ENCODE measurements around the gene PGLYRP4. TPM values are rescaled to one million over a fixed set of nuclear protein-coding genes. Genes with fewer than 3 reads are reported as not detected.
"Not testable (repeated sequence)": the region's sequence is repeated elsewhere in the genome, so short reads cannot be mapped to it uniquely, and the experiment has no call there.

PGLYRP4 gene
- total RNA-seq, 2 experiments from 2014 or later: 0.09 TPM; not detected in 1

GRCh38 chr1:153322568-153322967 is 26.1 kb downstream of the PGLYRP4 start:
- ATAC-seq (no peak), DNase-seq (no peak)
- Mint-ChIP-seq H3K4me1 (no peaks in the 10 kb centered on the region), H3K4me3 (no peak overlapping the region), H3K36me3 (ENCODE audit: low read depth) (no peaks in the 10 kb centered on the region), H3K27me3 (peaks cover 9% of the 10 kb centered on the region), H3K9me3 (ENCODE audit: low read depth) (peaks cover 14% of the 10 kb centered on the region), H3K27ac (no peak overlapping the region)
- ChIA-PET POLR2A (no interaction called here), CTCF (no interaction called here)
- intact Hi-C loops (cut with DNase I, micrococcal nuclease): no loop called here

DNA sequence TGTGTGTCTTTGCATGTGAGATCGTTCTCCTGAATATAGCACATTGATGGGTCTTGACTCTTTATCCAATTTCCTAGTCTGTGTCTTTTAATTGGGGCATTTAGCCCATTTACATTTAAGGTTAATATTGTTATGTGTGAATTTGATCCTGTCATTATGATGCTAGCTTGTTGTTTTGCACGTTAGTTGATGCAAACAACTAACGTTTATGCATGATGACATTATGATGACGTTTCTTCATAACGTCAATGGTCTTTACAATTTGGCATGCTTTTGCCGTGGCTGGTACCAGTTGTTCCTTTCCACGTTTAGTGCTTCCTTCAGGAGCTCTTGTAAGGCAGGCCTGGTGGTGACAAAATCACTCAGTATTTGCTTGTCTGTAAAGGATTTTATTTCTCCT is 30.5 kb downstream of the PGLYRP4 start:
- H3K36me3 Mint-ChIP-seq (ENCODE audit: low read depth); CTCF ChIA-PET; H3K4me3 Mint-ChIP-seq; ATAC-seq; H3K27ac Mint-ChIP-seq; DNase-seq; intact Hi-C loops (cut with DNase I, micrococcal nuclease); H3K4me1 Mint-ChIP-seq; H3K9me3 Mint-ChIP-seq (ENCODE audit: low read depth); POLR2A ChIA-PET: not testable (repeated sequence)
- H3K27me3 Mint-ChIP-seq: peaks cover 16% of the 10 kb centered on the region

- H3K27ac Mint-ChIP-seq; DNase-seq; H3K9me3 Mint-ChIP-seq (ENCODE audit: low read depth); H3K4me3 Mint-ChIP-seq; ATAC-seq; H3K4me1 Mint-ChIP-seq; CTCF ChIA-PET; H3K36me3 Mint-ChIP-seq (ENCODE audit: low read depth); intact Hi-C loops (cut with DNase I, micrococcal nuclease); POLR2A ChIA-PET: not testable (repeated sequence)
- peaks cover 17% of the 10 kb centered on the region for H3K27me3 Mint-ChIP-seq
Observed at GRCh38 chr1:153316013-153316412, 32.6 kb downstream of the PGLYRP4 start.

DNA sequence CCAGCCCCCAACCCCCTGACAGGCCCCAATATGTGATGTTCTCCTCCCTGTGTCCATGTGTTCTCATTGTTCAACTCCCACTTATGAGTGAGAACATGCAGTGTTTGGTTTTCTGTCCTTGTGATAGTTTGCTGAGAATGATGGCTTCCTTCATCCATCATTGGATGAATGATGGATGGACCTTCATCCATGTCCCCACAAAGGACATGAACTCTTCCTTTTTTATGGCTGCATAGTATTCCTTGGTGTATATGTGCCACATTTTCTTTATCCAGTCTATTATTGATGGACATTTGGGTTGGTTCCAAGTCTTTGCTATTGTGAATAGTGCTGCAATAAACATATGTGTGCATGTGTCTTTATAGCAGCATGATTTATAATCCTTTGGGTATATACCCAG is 34.3 kb downstream of the PGLYRP4 start:
- H3K9me3 Mint-ChIP-seq (ENCODE audit: low read depth); ATAC-seq; H3K4me1 Mint-ChIP-seq; POLR2A ChIA-PET; H3K27ac Mint-ChIP-seq; CTCF ChIA-PET; DNase-seq; H3K4me3 Mint-ChIP-seq; intact Hi-C loops (cut with DNase I, micrococcal nuclease); H3K36me3 Mint-ChIP-seq (ENCODE audit: low read depth): not testable (repeated sequence)
- peaks cover 17% of the 10 kb centered on the region for H3K27me3 Mint-ChIP-seq

- ChIA-PET CTCF (interaction anchor here (1.0 kb wide), 1 partner anchor 181 kb away, joined by 3 read pairs; no protein-coding TSS in a partner anchor), POLR2A (no interaction called here)
- no peak for DNase-seq
- ATAC-seq: no peak
- Mint-ChIP-seq H3K9me3 (ENCODE audit: low read depth) (no peaks in the 10 kb centered on the region), H3K4me3 (no peak overlapping the region), H3K4me1 (no peaks in the 10 kb centered on the region), H3K27ac (no peak overlapping the region), H3K27me3 (peaks cover 12% of the 10 kb centered on the region), H3K36me3 (ENCODE audit: low read depth) (no peaks in the 10 kb centered on the region)
- intact Hi-C loops (cut with DNase I, micrococcal nuclease): no loop called here
Observed at GRCh38 chr1:153313288-153313687, 35.4 kb downstream of the PGLYRP4 start.

DNA sequence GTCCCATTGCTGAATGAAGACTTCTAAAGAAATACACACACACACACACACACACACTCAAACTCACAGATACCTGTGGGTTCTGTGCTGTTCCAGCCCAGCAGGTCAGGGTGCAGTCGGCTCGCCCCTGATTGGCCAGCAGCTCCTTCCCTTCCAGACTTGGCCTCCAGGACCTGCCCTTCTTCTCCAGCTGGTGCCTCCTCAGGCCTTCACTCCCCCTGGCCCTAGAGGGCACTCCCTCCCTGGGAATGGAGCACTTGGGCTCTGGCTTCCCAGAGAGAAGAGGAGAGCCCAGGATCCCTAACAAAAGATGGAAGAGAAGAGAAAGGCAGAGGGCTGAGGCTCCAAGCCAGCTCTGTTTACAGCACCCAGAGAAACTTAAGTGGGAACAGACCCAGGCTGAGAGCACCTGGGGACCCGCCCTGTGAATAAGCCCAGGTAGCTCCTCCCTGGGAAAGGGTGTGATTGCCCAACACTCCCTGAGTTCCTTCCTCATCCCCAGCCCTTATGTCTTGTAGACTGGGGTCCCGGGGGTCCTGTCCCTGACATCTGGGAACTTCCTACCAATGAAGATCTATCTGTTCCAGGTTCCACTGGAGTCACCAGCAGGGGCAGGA is 36.0 kb downstream of the PGLYRP4 start, which contains the start of gene PGLYRP3:
PGLYRP3 (minus strand) TSS at position 383 of the 617 bp plus-strand sequence. CDS start 2,287 bp downstream, outside the sequence.
- H3K9me3 Mint-ChIP-seq (ENCODE audit: low read depth): no peaks in the 10 kb centered on the region
- peaks cover 8% of the 10 kb centered on the region for H3K27me3 Mint-ChIP-seq
- H3K36me3 Mint-ChIP-seq (ENCODE audit: low read depth): no peaks in the 10 kb centered on the region
- no peak within 1 kb of the TSS for H3K27ac Mint-ChIP-seq
- H3K4me1 Mint-ChIP-seq: no peaks in the 10 kb centered on the region
- no peak within 1 kb of the TSS for H3K4me3 Mint-ChIP-seq
- DNase-seq: no peak
- CTCF ChIA-PET: interaction anchor here (0.7 to 1.3 kb wide), 3 partner anchors 24 to 198 kb away, joined by 3 to 4 read pairs (median 3); no protein-coding TSS in a partner anchor
- intact Hi-C loops (cut with DNase I, micrococcal nuclease): no loop called here
- POLR2A ChIA-PET: no interaction called here
- no peak for ATAC-seq

DNA sequence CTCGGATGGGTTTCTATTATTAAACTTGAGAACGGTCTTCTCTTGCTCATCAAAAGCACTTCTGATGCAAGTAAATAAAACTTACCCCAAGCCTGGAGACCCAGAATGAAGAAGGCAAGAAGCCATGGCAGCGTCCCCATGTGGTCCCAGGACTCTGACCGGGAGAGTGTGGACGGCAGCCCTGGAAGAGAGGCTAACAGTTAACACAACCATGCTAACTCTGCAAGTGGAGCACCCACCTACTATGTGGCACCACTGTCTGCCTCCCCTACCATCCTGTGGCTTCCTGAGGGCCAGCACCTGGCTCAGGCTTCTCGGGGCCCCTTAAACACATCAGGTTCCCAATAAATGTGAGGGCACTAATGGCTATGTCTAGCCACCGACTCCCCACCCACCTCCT is 38.1 kb downstream of the PGLYRP4 start:
- DNase-seq: no peak
- no peak overlapping the region for H3K4me3 Mint-ChIP-seq
- H3K27ac Mint-ChIP-seq: no peak overlapping the region
- no peaks in the 10 kb centered on the region for H3K9me3 Mint-ChIP-seq (ENCODE audit: low read depth)
- CTCF ChIA-PET: interaction anchor here (1.2 kb wide), 1 partner anchor 27 kb away, joined by 3 read pairs; no protein-coding TSS in a partner anchor
- no peak for ATAC-seq
- H3K36me3 Mint-ChIP-seq (ENCODE audit: low read depth): no peaks in the 10 kb centered on the region
- POLR2A ChIA-PET: no interaction called here
- no peaks in the 10 kb centered on the region for H3K4me1 Mint-ChIP-seq
- H3K27me3 Mint-ChIP-seq: peaks cover 3% of the 10 kb centered on the region
- intact Hi-C loops (cut with DNase I, micrococcal nuclease): no loop called here

DNA sequence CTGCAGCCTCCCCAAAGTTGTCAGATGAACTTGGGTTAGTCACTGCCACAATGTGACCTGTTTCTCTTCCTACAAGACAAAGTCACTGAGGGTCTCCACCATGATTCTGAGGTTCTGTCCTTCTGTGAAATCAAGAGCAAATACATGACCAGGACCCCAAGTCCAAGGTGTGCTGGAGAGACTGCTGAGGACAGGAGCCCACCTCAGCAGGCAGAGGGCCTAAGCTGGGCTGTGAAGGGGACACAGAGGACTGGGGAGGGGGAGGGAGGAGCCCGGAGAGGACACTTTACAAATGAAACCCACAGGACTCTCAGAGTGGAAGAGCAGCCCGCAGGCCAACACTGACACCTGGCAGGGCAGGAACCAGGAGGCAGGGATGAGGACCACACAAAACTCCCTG is 39.2 kb downstream of the PGLYRP4 start:
- DNase-seq (no peak), ATAC-seq (no peak)
- Mint-ChIP-seq H3K9me3 (ENCODE audit: low read depth) (no peaks in the 10 kb centered on the region), H3K36me3 (ENCODE audit: low read depth) (no peaks in the 10 kb centered on the region), H3K27me3 (peaks cover 2% of the 10 kb centered on the region), H3K4me1 (no peaks in the 10 kb centered on the region), H3K27ac (no peak overlapping the region), H3K4me3 (no peak overlapping the region)
- CTCF ChIA-PET: interaction anchor here (1.2 kb wide), 1 partner anchor 26 kb away, joined by 3 read pairs; no protein-coding TSS in a partner anchor
- intact Hi-C loops (cut with DNase I, micrococcal nuclease): no loop called here
- POLR2A ChIA-PET: no interaction called here

- peaks cover 2% of the 10 kb centered on the region for H3K27me3 Mint-ChIP-seq
- no peaks in the 10 kb centered on the region for H3K36me3 Mint-ChIP-seq (ENCODE audit: low read depth)
- POLR2A ChIA-PET: no interaction called here
- no peak overlapping the region for H3K4me3 Mint-ChIP-seq
- H3K27ac Mint-ChIP-seq: no peak overlapping the region
- H3K9me3 Mint-ChIP-seq (ENCODE audit: low read depth): no peaks in the 10 kb centered on the region
- intact Hi-C loops (cut with DNase I, micrococcal nuclease): no loop called here
- DNase-seq (no peak), ATAC-seq (no peak)
- CTCF ChIA-PET: no interaction called here
- H3K4me1 Mint-ChIP-seq: no peaks in the 10 kb centered on the region
Observed at GRCh38 chr1:153308540-153308939, 40.1 kb downstream of the PGLYRP4 start.

- intact Hi-C loops (cut with DNase I, micrococcal nuclease): no loop called here
- Mint-ChIP-seq H3K36me3 (ENCODE audit: low read depth) (no peaks in the 10 kb centered on the region), H3K4me1 (no peaks in the 10 kb centered on the region), H3K27me3 (no peaks in the 10 kb centered on the region), H3K9me3 (ENCODE audit: low read depth) (no peaks in the 10 kb centered on the region), H3K27ac (no peak overlapping the region), H3K4me3 (no peak overlapping the region)
- ChIA-PET POLR2A (no interaction called here), CTCF (interaction anchor here (1.1 kb wide), 1 partner anchor 48 kb away, joined by 3 read pairs; no protein-coding TSS in a partner anchor)
- ATAC-seq (no peak), DNase-seq (no peak)
Observed at GRCh38 chr1:153307221-153307600, 41.4 kb downstream of the PGLYRP4 start.

DNA sequence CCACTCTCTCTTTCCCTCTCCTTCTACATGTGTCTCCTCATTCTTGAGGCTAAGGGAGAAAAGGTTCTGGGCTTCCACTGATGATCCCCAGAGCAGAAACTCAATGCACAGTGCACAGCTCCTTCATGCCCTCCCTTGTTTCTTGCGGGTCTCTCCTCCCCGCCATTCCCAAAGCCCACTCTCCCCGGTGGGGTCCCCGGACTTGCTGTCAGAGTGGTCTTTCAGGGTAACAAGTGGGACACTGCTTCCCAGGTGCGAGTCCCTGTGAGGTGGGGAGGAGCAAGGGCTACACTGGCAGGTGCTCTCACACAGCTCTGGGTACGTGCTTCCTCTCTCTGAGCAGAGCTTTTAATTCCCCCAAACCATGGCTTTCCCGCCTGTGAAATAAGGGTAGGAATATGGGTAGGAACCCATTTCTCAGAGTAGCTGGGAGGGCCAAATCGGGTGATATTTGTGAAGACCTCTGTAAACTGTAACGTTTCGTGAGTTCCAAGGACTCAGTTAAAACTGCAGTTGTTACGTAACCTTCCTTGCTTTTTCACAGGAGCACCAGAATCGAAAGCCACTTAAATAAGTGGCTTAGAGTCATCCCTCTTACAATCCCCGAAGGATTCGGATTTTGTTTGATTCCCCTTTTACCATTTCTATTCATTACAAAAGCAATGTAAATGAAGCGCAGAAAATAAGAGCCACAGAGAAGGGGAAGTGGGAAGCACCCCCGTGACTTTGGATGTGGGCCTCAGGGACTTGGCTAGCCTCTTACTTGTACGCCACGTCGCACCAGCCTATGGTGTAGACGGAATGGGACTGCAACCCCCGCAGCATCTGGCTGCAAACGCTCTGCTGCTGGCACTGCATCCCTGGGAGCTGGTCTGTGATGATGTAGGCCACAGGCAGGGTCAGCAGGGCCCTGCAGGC is 42.1 kb downstream of the PGLYRP4 start:
- Mint-ChIP-seq H3K4me3 (no peak overlapping the region), H3K36me3 (ENCODE audit: low read depth) (no peaks in the 10 kb centered on the region), H3K27me3 (no peaks in the 10 kb centered on the region), H3K9me3 (ENCODE audit: low read depth) (no peaks in the 10 kb centered on the region), H3K4me1 (no peaks in the 10 kb centered on the region), H3K27ac (no peak overlapping the region)
- ATAC-seq: no peak
- intact Hi-C loops (cut with DNase I, micrococcal nuclease): no loop called here
- ChIA-PET POLR2A (no interaction called here), CTCF (interaction anchor here (1.1 kb wide), 1 partner anchor 49 kb away, joined by 3 read pairs; no protein-coding TSS in a partner anchor)
- no peak for DNase-seq

- POLR2A ChIA-PET: no interaction called here
- Mint-ChIP-seq H3K36me3 (ENCODE audit: low read depth) (no peaks in the 10 kb centered on the region), H3K4me1 (no peaks in the 10 kb centered on the region), H3K27ac (no peak overlapping the region), H3K27me3 (no peaks in the 10 kb centered on the region), H3K4me3 (no peak overlapping the region), H3K9me3 (ENCODE audit: low read depth) (no peaks in the 10 kb centered on the region)
- CTCF ChIA-PET: no interaction called here
- intact Hi-C loops (cut with DNase I, micrococcal nuclease): no loop called here
- DNase-seq (no peak), ATAC-seq (no peak)
Observed at GRCh38 chr1:153305682-153306081, 43.0 kb downstream of the PGLYRP4 start.

All from activated CD4-positive, alpha-beta T cell treated with anti-CD3 and anti-CD28 coated beads for 36 hours (primary cell).